PC-9 (cell line): ENCODE data around the gene KRT16. TPM values are rescaled to one million over a fixed set of nuclear protein-coding genes. Genes with fewer than 3 reads are reported as not detected.

Source experiments
- BruUV-seq: library from RNA; stranded (reverse); fragments of 400-500 nt; replicated peaks from 2 replicates; lab custom pipeline; 2021; lab: Mats Ljungman, UMichigan
- CTCF ChIA-PET: fragments of 300-600 bp; sonication (Branson Sonifier 250); formaldehyde crosslinking; loops from one replicate; lab custom pipeline; 2022; ENCODE audit warnings: antibody characterized with exemption; lab: Charles Lee
- POLR2A ChIA-PET: fragments of 300-600 bp; sonication (Branson Sonifier 250); formaldehyde crosslinking; loops from one replicate; lab custom pipeline; 2022; ENCODE audit warnings: antibody characterized with exemption; ENCODE audit not compliant: unreplicated experiment; lab: Charles Lee
- DNase-seq, 2 experiments: peaks; one replicate each; pipeline versions ENCODE4 v3.0.0 to v3.0.0-alpha.2; 2015 to 2022; ENCODE audit warnings: mixed read lengths in 1 of 2
- H2AFZ ChIP-seq: fragments of 200-600 bp; sonication (generic); 2 replicates; pipeline ENCODE4 v1.8.1; 2017; ENCODE audit warnings: antibody characterized with exemption
- H3F3A ChIP-seq: fragments of 200-600 bp; sonication (generic); 2 replicates; pipeline ENCODE4 v1.8.1; 2017; ENCODE audit warnings: antibody characterized with exemption, mild to moderate bottlenecking, low read depth; ENCODE audit not compliant: insufficient read depth
- H3K27ac ChIP-seq: fragments of 200-600 bp; sonication (generic); 2 replicates; pipeline ENCODE4 v1.6.1; 2016; ENCODE audit warnings: mixed run types
- H3K27me3 ChIP-seq: fragments of 200-600 bp; sonication (generic); 2 replicates; pipeline ENCODE4 v1.6.1; 2016; ENCODE audit warnings: low read depth, mixed run types; ENCODE audit not compliant: insufficient read depth
- H3K36me3 ChIP-seq: fragments of 200-600 bp; sonication (generic); 2 replicates; pipeline ENCODE4 v1.6.1; 2016; ENCODE audit warnings: low read depth, mixed run types
- H3K4me1 ChIP-seq: fragments of 200-600 bp; sonication (generic); replicated peaks from 2 replicates; pipeline ENCODE4 v1.6.1; 2016; ENCODE audit warnings: mixed run types; ENCODE audit not compliant: insufficient read depth
- H3K4me2 ChIP-seq: fragments of 200-600 bp; sonication (generic); 2 replicates; pipeline ENCODE4 v1.6.1; 2017; ENCODE audit warnings: mixed run types
- H3K4me3 ChIP-seq: fragments of 200-600 bp; sonication (generic); 2 replicates; pipeline ENCODE4 v1.6.1; 2016; ENCODE audit warnings: mixed run types
- H3K79me2 ChIP-seq: fragments of 200-600 bp; sonication (generic); 2 replicates; pipeline ENCODE4 v1.6.1; 2017; ENCODE audit warnings: low read depth, mixed run types
- H3K9me2 ChIP-seq: fragments of 200-600 bp; sonication (generic); 2 replicates; pipeline ENCODE4 v1.8.1; 2017; ENCODE audit warnings: mild to moderate bottlenecking; ENCODE audit not compliant: insufficient read depth
- H3K9me3 ChIP-seq: fragments of 200-600 bp; sonication (generic); 2 replicates; pipeline ENCODE4 v1.8.1; 2016; ENCODE audit warnings: low read depth; ENCODE audit not compliant: insufficient read depth
- H4K20me1 ChIP-seq: fragments of 200-600 bp; sonication (generic); 2 replicates; pipeline ENCODE4 v1.8.1; 2017; ENCODE audit not compliant: insufficient read depth
- CTCF ChIP-seq: fragments of 200-600 bp; sonication (generic); conservative IDR thresholded peaks from 2 replicates; pipeline ENCODE4 v1.6.1; 2017; ENCODE audit warnings: mixed run types, antibody characterized with exemption, mild to moderate bottlenecking, moderate library complexity
- EZH2 ChIP-seq: fragments of 200-600 bp; sonication (generic); IDR thresholded peaks from 2 replicates; pipeline ENCODE4 v1.8.0; 2017; ENCODE audit warnings: antibody characterized with exemption, low read depth
- intact Hi-C: fragments of 100-400 bp; cut with micrococcal nuclease; formaldehyde crosslinking; loops from one replicate; pipeline ENCODE4 v1.10.0; 2022; ENCODE audit not compliant: unreplicated experiment
- total RNA-seq: library from RNA; stranded (reverse); gene quantifications from 2 replicates; pipeline ENCODE4 v1.2.3, GENCODE V29; 2021

Gene KRT16
- total RNA-seq, 1 experiment from 2014 or later = 41.7 TPM

GRCh38 chr17:41580687-41581365 lies 31.7 kb downstream of the KRT16 start:
- Histone ChIP-seq H3K9me3 (no peaks in the 10 kb centered on the region), H3F3A (peaks cover 29% of the 10 kb centered on the region; the same call in 1 of the 2 replicates), H3K4me1 (peaks cover 56% of the 10 kb centered on the region), H3K27ac (peak overlapping the region; percentile 37), H3K79me2 (no peaks in the 10 kb centered on the region), H4K20me1 (no peaks in the 10 kb centered on the region), H3K9me2 (no peaks in the 10 kb centered on the region), H2AFZ (no peak overlapping the region), H3K27me3 (no peaks in the 10 kb centered on the region), H3K4me2 (peak overlapping the region; percentile 30), H3K36me3 (no peaks in the 10 kb centered on the region), H3K4me3 (no peak overlapping the region)
- ChIA-PET POLR2A (interaction anchor here (0.5 to 1.0 kb wide), 4 partner anchors 21 to 65 kb away, joined by 3 to 6 read pairs (median 5); no protein-coding TSS in a partner anchor), CTCF (interaction anchor here (0.6 to 1.0 kb wide), 3 partner anchors 31 to 68 kb away, joined by 3 to 5 read pairs (median 4); no protein-coding TSS in a partner anchor)
- intact Hi-C loops = no loop called here
- TSS peak; percentile 28 for BruUV-seq
- peak; percentile 37 to 73 for DNase-seq
- no peak for TF ChIP-seq EZH2
- TF ChIP-seq CTCF = no peak

- intact Hi-C loops = no loop called here
- BruUV-seq = no TSS peak
- Histone ChIP-seq H3K36me3 (no peaks in the 10 kb centered on the region), H3K4me1 (peaks cover 56% of the 10 kb centered on the region), H3K4me3 (no peak overlapping the region), H3K27ac (peak overlapping the region; percentile 37), H3F3A (peaks cover 29% of the 10 kb centered on the region; the same call in 1 of the 2 replicates), H3K4me2 (peak overlapping the region; percentile 30), H3K27me3 (no peaks in the 10 kb centered on the region), H2AFZ (no peak overlapping the region), H3K9me2 (no peaks in the 10 kb centered on the region), H3K79me2 (no peaks in the 10 kb centered on the region), H4K20me1 (no peaks in the 10 kb centered on the region), H3K9me3 (no peaks in the 10 kb centered on the region)
- POLR2A ChIA-PET = interaction anchor here (0.6 to 1.0 kb wide), 2 partner anchors 50 to 67 kb away, joined by 3 to 5 read pairs; no protein-coding TSS in a partner anchor
- DNase-seq = no peak
- CTCF ChIA-PET = interaction anchor here (0.5 to 2.2 kb wide), 4 partner anchors 31 to 199 kb away, joined by 3 to 25 read pairs (median 13); no protein-coding TSS in a partner anchor
- no peak for TF ChIP-seq EZH2
- no peak for TF ChIP-seq CTCF
These were observed 32.4 kb downstream of the KRT16 start for GRCh38 chr17:41580244-41580575.

- Histone ChIP-seq H3K4me3 (no peak overlapping the region), H3K27ac (peak overlapping the region; percentile 37)
These were observed 32.9 kb downstream of the KRT16 start for GRCh38 chr17:41579484-41580243.

More at GRCh38 chr17:41579484-41580243, 32.9 kb downstream of the KRT16 start:
- ChIA-PET POLR2A (interaction anchor here (0.6 to 1.2 kb wide), 6 partner anchors 15 to 76 kb away, joined by 3 to 24 read pairs (median 4); partner anchors contain the start of gene KRT19), CTCF (interaction anchor here (0.5 to 2.2 kb wide), 8 partner anchors 28 to 761 kb away, joined by 3 to 25 read pairs (median 5); no protein-coding TSS in a partner anchor)
- TF ChIP-seq CTCF (peak; percentile 84), EZH2 (no peak)
- H3K79me2 ChIP-seq = no peaks in the 10 kb centered on the region
- peaks cover 29% of the 10 kb centered on the region; the same call in 1 of the 2 replicates for H3F3A ChIP-seq
- H3K4me2 ChIP-seq = peak overlapping the region; percentile 41
- peaks cover 56% of the 10 kb centered on the region for H3K4me1 ChIP-seq
- no peaks in the 10 kb centered on the region for H3K27me3 ChIP-seq
- BruUV-seq = TSS peak; percentile 55
- intact Hi-C loops = loop anchor here (1.0 to 5.0 kb wide), 4 partner anchors 30 to 83 kb away; partner anchors contain the start of gene KRT17
- no peaks in the 10 kb centered on the region for H3K36me3 ChIP-seq
- H2AFZ ChIP-seq = no peak overlapping the region
- peak; percentile 62 to 90 for DNase-seq
- H3K9me3 ChIP-seq = no peaks in the 10 kb centered on the region
- H3K9me2 ChIP-seq = no peaks in the 10 kb centered on the region
- H4K20me1 ChIP-seq = no peaks in the 10 kb centered on the region
